HG02610 (cell line): ENCODE data around the gene GGT1.
"Not testable (repeated sequence)": the region's sequence is repeated elsewhere in the genome, so short reads cannot be mapped to it uniquely, and the experiment has no call there.

Experiments used
- ATAC-seq: cut with Tn5 transposase; IDR thresholded peaks from one replicate; pipeline ENCODE4 v1.9.1; 2021; ENCODE audit warnings: mild to moderate bottlenecking, moderate library complexity; ENCODE audit not compliant: unreplicated experiment

Gene GGT1

GRCh38 chr22:24583221-24584165, 19.5 kb upstream of the GGT1 start:
- ATAC-seq = no peak

- no peak for ATAC-seq
Observed at GRCh38 chr22:24584166-24584790, 18.7 kb upstream of the GGT1 start.

GRCh38 chr22:24584871-24585411, 18.1 kb upstream of the GGT1 start:
- ATAC-seq = no peak

DNA sequence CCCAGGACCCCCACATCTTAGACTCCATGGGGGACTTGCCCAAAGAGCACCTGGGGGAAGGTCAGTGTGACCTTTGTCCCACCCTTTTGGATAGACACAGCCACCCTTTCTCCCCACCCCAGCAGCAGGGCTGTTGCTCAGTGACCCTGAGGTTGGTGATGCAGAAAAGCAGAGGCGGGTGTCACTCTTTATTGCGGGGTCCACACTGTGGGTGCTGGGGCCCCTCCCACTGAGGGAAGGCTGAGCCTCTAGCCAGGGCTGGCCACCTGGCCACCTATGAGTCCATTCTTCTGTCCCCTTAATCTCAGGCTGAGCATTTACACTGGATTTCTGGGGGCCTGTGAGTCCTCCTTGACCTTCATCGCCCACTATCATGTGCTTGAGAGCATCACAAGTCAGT, 17.5 kb upstream of the GGT1 start:
- no peak for ATAC-seq

- no peak for ATAC-seq
Observed at GRCh38 chr22:24585927-24586546, 17.0 kb upstream of the GGT1 start.

GRCh38 chr22:24587251-24587650, 15.7 kb upstream of the GGT1 start:
- ATAC-seq = no peak

GRCh38 chr22:24587948-24588347, 15.0 kb upstream of the GGT1 start:
- ATAC-seq = no peak

DNA sequence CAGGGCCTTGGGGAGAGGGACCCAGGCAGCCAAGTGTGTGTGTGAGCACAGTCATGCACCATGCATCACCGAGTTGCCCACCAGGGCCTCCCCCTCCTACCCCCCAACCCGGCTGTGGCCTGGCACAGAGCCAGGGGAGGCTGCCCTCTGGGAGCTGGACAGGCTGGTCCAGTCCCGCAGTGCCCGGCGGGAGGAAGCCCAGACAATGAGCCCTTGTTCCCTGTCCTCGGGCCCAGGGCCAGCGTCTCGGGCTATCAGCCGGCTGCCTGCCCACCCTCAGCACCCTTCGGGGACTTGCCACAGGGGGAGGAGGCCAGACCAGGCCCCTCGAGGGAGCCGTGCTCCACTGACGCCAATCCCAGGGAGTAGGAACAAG, 14.6 kb upstream of the GGT1 start:
- ATAC-seq = no peak

GRCh38 chr22:24588757-24589481, 14.1 kb upstream of the GGT1 start:
- ATAC-seq = no peak

GRCh38 chr22:24589518-24590030, 13.4 kb upstream of the GGT1 start:
- no peak for ATAC-seq

GRCh38 chr22:24590596-24591173, 12.3 kb upstream of the GGT1 start:
- ATAC-seq = no peak

DNA sequence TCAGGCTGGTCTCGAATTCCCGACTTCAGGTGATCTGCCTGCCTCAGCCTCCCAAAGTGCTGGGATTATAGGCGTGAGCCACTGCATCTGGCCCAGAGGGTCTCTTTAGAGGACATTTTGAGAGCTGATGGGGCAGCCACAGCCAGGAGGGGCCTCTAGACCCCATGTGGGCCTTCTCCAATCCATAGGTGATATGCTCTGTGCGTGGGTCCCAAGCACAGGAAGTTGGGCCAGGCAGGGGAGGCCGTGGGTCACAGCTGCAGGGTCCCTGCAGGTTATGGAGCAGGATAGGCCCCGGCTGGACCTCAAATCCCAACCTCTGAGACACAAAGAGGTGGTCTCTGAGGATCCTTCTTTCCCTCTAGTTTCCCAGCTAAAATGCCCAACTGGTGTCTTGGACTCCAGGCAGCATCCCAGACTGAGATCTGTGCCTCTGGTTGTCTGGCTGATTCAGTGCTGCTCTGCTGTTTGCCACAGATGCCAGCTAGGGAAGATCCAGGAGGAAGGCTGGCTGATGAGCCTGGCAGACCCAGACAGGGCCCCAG, 11.6 kb upstream of the GGT1 start:
- no peak for ATAC-seq

DNA sequence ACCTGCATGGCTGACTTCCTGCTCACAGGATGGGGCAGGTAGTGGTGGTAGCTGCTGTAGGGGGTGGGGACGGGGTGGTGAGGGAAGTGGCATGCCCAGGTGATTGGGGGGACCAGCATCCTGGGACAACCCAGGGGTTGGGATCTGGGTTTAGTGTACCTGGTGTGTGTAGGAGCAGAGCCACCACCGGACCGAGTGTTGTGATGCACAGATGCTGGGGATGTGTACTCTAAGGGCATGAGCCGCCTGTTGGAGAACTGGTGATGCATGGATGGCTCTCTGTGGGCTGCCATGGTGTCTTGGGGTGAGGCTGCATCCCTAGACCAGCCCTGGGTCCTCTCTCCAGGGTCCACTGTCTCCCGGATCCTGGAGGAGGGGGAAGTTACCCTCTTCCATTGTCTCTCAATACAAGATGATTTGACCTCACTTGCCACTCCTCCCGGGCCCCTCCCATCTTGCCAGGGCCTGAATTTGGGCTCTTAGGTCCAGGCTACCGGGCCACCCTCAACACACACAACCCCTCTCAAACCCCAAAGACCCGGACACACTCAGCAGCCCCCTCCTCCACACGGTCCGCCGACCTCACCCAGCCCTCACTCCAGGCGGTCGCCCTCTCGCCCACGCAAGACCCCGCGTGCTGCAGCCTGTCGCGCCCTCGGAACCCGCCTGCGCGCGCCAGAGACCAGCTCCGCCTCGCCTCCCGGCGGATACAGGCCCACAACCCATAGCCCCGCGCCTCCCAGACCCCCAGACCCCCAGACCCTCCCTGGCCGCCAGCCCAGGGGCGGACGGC, 10.7 kb upstream of the GGT1 start:
- no peak for ATAC-seq

DNA sequence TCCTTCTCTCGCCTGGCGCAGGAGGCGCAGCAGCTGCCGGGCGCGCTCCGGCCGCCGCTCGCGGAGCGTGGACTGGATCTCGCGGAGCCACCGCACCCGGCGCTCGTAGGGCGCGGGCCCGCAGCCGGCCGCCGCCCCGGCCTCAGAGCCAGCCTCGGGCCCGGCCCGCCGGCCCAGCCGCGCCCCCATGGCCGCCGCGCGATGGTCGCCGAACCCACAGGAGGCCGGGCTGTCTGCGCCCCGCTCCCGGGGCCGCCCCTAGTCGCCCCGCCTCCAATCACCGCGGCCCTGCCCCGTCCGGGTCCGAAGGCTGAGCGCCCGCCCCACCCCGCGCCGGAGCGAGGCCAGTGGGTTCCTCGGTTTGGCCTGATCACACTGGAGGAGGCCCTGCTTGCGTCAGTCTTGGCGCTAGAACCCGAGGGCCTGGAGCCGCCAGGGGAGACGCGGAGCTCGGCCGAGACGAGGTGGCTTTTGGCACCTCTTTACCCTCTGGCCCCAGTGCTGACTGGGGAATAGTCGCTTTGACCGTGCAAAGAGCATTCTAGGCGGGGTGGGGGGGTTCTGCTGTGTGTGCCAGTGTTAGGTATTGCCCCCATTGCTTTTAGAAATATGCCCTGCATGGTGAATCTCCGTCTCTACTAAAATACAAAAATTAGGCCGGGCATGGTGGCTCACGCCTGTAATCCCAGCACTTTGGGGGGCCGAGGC, 10.0 kb upstream of the GGT1 start, which contains the start of gene LRRC75B:
LRRC75B (minus strand) TSS at position 223 of the 708 bp plus-strand sequence; CDS start at position 189, 34 bp downstream.
- ATAC-seq = peak; percentile 75

GRCh38 chr22:24593559-24593835, 9.5 kb upstream of the GGT1 start:
- not testable (repeated sequence) for ATAC-seq

GRCh38 chr22:24593836-24594568, 9.0 kb upstream of the GGT1 start:
- ATAC-seq = no peak

DNA sequence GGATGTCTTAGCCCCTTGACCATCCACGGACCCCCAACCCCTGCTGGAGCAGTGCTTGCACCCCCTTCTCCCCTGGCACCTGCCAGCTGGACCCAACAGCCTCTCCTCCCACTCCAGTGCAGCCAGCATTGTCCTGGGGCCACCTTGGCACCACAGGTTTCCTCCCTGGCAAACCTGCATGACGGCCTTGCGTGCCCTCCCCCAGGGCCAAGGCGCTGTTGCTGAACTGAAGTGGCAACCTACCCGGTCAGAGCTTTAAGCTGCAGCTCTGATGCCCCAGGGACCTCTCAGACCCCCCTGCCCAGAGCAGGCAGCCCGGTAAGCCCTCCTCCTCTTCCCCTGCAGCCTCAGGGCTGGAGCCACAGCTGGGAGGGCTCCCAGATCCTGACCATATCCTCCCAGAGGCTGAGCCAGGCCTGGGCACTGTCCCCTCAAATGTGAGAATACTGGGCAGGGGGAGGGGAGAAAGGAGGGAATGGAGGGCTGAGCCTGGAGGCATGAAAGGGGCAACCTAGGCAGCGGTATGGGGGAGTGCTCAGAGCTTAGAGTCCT, 8.3 kb upstream of the GGT1 start:
- ATAC-seq = no peak

- ATAC-seq = no peak
Observed at GRCh38 chr22:24595228-24595627, 7.8 kb upstream of the GGT1 start.
